Measurements from ENCODE around the gene NPAS3. TPM values are rescaled to one million over a fixed set of nuclear protein-coding genes. Genes with fewer than 3 reads are reported as not detected.

The NPAS3 gene
- total and polyA plus RNA-seq, 2 of the 8 experiments (the other 6 are each of a cell fraction or from before 2014, with no cell fraction given) = 0.11 to 0.60 TPM

- no peaks in the 10 kb centered on the region for H3K36me3 ChIP-seq (ENCODE audit: control insufficient read depth in 2 of 4, insufficient read depth in 4 of 4, low read length in 3 of 4)
- H3K4me2 ChIP-seq (ENCODE audit: insufficient read depth in 1 of 2, low read depth in 2 of 2, low read length in 2 of 2) = no peak overlapping the region
- H3K18ac ChIP-seq (ENCODE audit: extremely low read depth, low read length) = no peak overlapping the region
- H3K4me3 ChIP-seq (ENCODE audit: extremely low read depth in 1 of 4, insufficient read depth in 2 of 4, low read depth in 3 of 4, low read length in 4 of 4) = no peak overlapping the region
- no peak overlapping the region for H2BK20ac ChIP-seq (ENCODE audit: low read length)
- no peaks in the 10 kb centered on the region for H3K79me2 ChIP-seq (ENCODE audit: control insufficient read depth in 1 of 2, insufficient read depth in 2 of 2, low read length in 2 of 2)
- H4K5ac ChIP-seq (ENCODE audit: insufficient read length, low read depth, low read length) = no peak overlapping the region
- H3K4ac ChIP-seq (replicated peaks; ENCODE audit: insufficient read length, low read depth, low read length) = no peak overlapping the region
- H3K14ac ChIP-seq (ENCODE audit: insufficient read length) = no peak overlapping the region
- H3K23ac ChIP-seq (ENCODE audit: insufficient read length) = no peak overlapping the region
- H3K9me3 ChIP-seq (ENCODE audit: insufficient read depth in 2 of 2, low read depth in 1 of 2, low read length in 1 of 2) = no peaks in the 10 kb centered on the region
- H2BK12ac ChIP-seq (ENCODE audit: low read depth, low read length) = no peak overlapping the region
- no peak overlapping the region for H4K91ac ChIP-seq (replicated peaks; ENCODE audit: insufficient read length, low read length)
- no peak overlapping the region for H2AK5ac ChIP-seq (ENCODE audit: low read depth, low read length)
- 95% methylated on average over 2 of the region's 2 CpGs; no CpG with 5 or more reads in 1 of the 2 experiments for WGBS, 2 experiments (ENCODE audit: extremely low coverage in 1 of 2, insufficient coverage in 1 of 2, insufficient read length in 1 of 2, insufficient replicate concordance in 2 of 2, low coverage in 1 of 2, low lambda C conversion rate in 2 of 2, missing lambda C conversion rate in 1 of 2)
- H3K23me2 ChIP-seq (ENCODE audit: low read depth, low read length) = no peaks in the 10 kb centered on the region
- no peak overlapping the region for H3K56ac ChIP-seq (replicated peaks; ENCODE audit: insufficient read length, low read depth, low read length)
- H3K79me1 ChIP-seq (ENCODE audit: low read depth, low read length) = no peaks in the 10 kb centered on the region
- TF ChIP-seq CHD2 (IDR thresholded peaks at IDR 0.05; ENCODE audit: low read length) (no peak), SIX5 (IDR thresholded peaks at IDR 0.05; ENCODE audit: low read depth, low read length) (no peak), KDM1A (IDR thresholded peaks at IDR 0.05; ENCODE audit: borderline replicate concordance, low read length) (no peak), CBX5 (IDR thresholded peaks at IDR 0.05; ENCODE audit: low read depth, low read length) (no peak), YY1 (IDR thresholded peaks at IDR 0.05; ENCODE audit: low read depth, low read length) (no peak), TCF12 (IDR thresholded peaks at IDR 0.05; ENCODE audit: low read depth, low read length) (no peak), BRCA1 (IDR thresholded peaks at IDR 0.05; ENCODE audit: low read depth, low read length) (no peak), TAF1 (IDR thresholded peaks at IDR 0.05; ENCODE audit: low read depth, low read length) (no peak), EZH2 (IDR thresholded peaks at IDR 0.05; ENCODE audit: low read depth, low read length, severe bottlenecking) (no peak)
- no peak overlapping the region for H2BK15ac ChIP-seq (ENCODE audit: low read length)
- ChIA-PET CTCF (ENCODE audit: partially characterized antibody) (interaction anchor here (0.6 kb wide), 1 partner anchor 1462 kb away, joined by 3 read pairs; no protein-coding TSS in a partner anchor), POLR2A (ENCODE audit: partially characterized antibody) (no interaction called here)
- H3K4me1 ChIP-seq (replicated peaks in 1 of 4; ENCODE audit: control insufficient read depth in 3 of 4, insufficient read depth in 4 of 4, low read length in 3 of 4) = peaks cover 0 to 6% (median 0%) of the 10 kb centered on the region in 4 experiments; a peak in 2 of 7 replicates
- DNase-seq (ENCODE audit: low read depth in 1 of 2, low spot score in 2 of 2) (no peak), FAIRE-seq (no peak)
- H2AFZ ChIP-seq (ENCODE audit: low read length) = no peak overlapping the region
- no peak overlapping the region for H2BK5ac ChIP-seq (ENCODE audit: low read depth, low read length)
- no peak overlapping the region for H3K9ac ChIP-seq (replicated peaks in 1 of 4; ENCODE audit: extremely low read depth in 1 of 4, low read depth in 3 of 4, low read length in 3 of 4)
- no peak overlapping the region for H4K8ac ChIP-seq (ENCODE audit: extremely low read depth, insufficient read depth, low read length)
- no peaks in the 10 kb centered on the region for H4K20me1 ChIP-seq (replicated peaks in 1 of 2; ENCODE audit: control insufficient read depth in 1 of 2, insufficient read depth in 2 of 2, low read length in 2 of 2)
- H3K27ac ChIP-seq (ENCODE audit: low read depth, low read length) = no peak overlapping the region
- H2BK120ac ChIP-seq (replicated peaks; ENCODE audit: low read depth, low read length) = no peak overlapping the region
- H3K27me3 ChIP-seq (replicated peaks in 1 of 4; ENCODE audit: control insufficient read depth in 3 of 4, extremely low read depth in 1 of 4, insufficient read depth in 3 of 4, low read length in 3 of 4) = no peaks in the 10 kb centered on the region; a peak in 1 of 7 replicates
These were observed 193.1 kb downstream of the NPAS3 start for GRCh38 chr14:33131801-33132200.

Data from H1 (cell line).